ENCODE measurements around the gene POLDIP2. TPM values are rescaled to one million over a fixed set of nuclear protein-coding genes. Genes with fewer than 3 reads are reported as not detected.

Gene POLDIP2
- total RNA-seq (2016; rRNA removed; fragmentation: Illumina TruSeq; extraction: Trizol) (114 and 127 TPM in 2 replicates), polyA plus RNA-seq (2011; rRNA removed) (85.9 and 86.0 TPM in 2 replicates), polyA minus RNA-seq (2011; rRNA and poly(A)+ RNA removed; ENCODE audit: low replicate concordance) (108 and 190 TPM in 2 replicates), Bru-seq, nascent RNA (percentile 78 among the genes with signal in this experiment), BruChase-seq, experiment 1, labeled RNA remaining after a 6-hour chase (percentile 89 among the genes with signal in this experiment), BruChase-seq, experiment 2, labeled RNA remaining after a 2-hour chase (percentile 83 among the genes with signal in this experiment)
- 63.3 and 67.3 TPM in 2 replicates for total RNA-seq (2016; cell fraction: cytosol; rRNA removed; fragmentation: Illumina TruSeq; extraction: Trizol; ENCODE audit: low read depth)
- 112 and 115 TPM in 2 replicates for total RNA-seq (2016; cell fraction: insoluble cytoplasmic fraction; rRNA removed; fragmentation: Illumina TruSeq; extraction: Trizol)
- 118 and 133 TPM in 2 replicates for total RNA-seq (2016; cell fraction: membrane; rRNA removed; fragmentation: Illumina TruSeq; extraction: Trizol)
- 47.1 and 53.4 TPM in 2 replicates for total RNA-seq (2016; cell fraction: nucleus; rRNA removed; fragmentation: Illumina TruSeq; extraction: Trizol)
- polyA plus RNA-seq (2011; cell fraction: cytosol; rRNA removed) = 82.5 and 91.5 TPM in 2 replicates
- 40.8 and 49.4 TPM in 2 replicates for polyA plus RNA-seq (2011; cell fraction: nucleus; rRNA removed)
- polyA plus RNA-seq (2012) = 60.2 and 73.0 TPM in 2 replicates
- polyA plus RNA-seq (2016; cell fraction: cytosol; fragmentation: Illumina TruSeq; extraction: Trizol; ENCODE audit: low read depth) = 78.3 and 93.1 TPM in 2 replicates
- polyA plus RNA-seq (2016; cell fraction: insoluble cytoplasmic fraction; fragmentation: Illumina TruSeq; extraction: Trizol; ENCODE audit: low read depth) = 128 and 147 TPM in 2 replicates
- polyA plus RNA-seq (2016; cell fraction: membrane; fragmentation: Illumina TruSeq; extraction: Trizol; ENCODE audit: low read depth) = 120 and 126 TPM in 2 replicates
- 79.9 and 84.9 TPM in 2 replicates for polyA plus RNA-seq (2016; cell fraction: nucleus; fragmentation: Illumina TruSeq; extraction: Trizol; ENCODE audit: insufficient read depth, low read depth)
- 42.1 and 47.7 TPM in 2 replicates for polyA minus RNA-seq (2011; cell fraction: cytosol; rRNA and poly(A)+ RNA removed)
- 22.0 and 26.2 TPM in 2 replicates for polyA minus RNA-seq (2011; cell fraction: nucleus; rRNA and poly(A)+ RNA removed)
- long read RNA-seq, experiment 1, transcript POLDIP2-201 (11 exons, 2,121 nt) = major isoform, 182 of 215 reads
- long read RNA-seq, experiment 1, partial matches to known transcripts = 16 of 215 reads
- long read RNA-seq, experiment 1, other reads (novel, unspliced or antisense) = 17 of 215 reads
- long read RNA-seq, experiment 2, transcript POLDIP2-201 (11 exons, 2,121 nt) = major isoform, 133 of 258 reads
- long read RNA-seq, experiment 2, partial matches to known transcripts = 18 of 258 reads
- long read RNA-seq, experiment 2, other reads (novel, unspliced or antisense) = 107 of 258 reads

- no peak within 1 kb of the TSS for H2AFZ ChIP-seq (ENCODE audit: low read length)
- 0% methylated on average over 13 of the region's 80 CpGs for WGBS (ENCODE audit: low lambda C conversion rate)
- H3K9me3 ChIP-seq (ENCODE audit: low read length) = no peaks in the 10 kb centered on the region
- intact Hi-C loops (cut with micrococcal nuclease; ENCODE audit: unreplicated experiment) = no loop called here
- peak within 1 kb of the TSS; percentile 78 for H3K27ac ChIP-seq (ENCODE audit: extremely low read length, insufficient read depth, low read length)
- DNase-seq (ENCODE audit: low spot score) (peak; percentile 87), FAIRE-seq (peak; percentile 51), ATAC-seq (peak; percentile 99)
- peak within 1 kb of the TSS; percentile 93 to 98 (median 97) for H3K4me3 ChIP-seq (replicated peaks in 1 of 3; ENCODE audit: insufficient read depth in 1 of 3, low read depth in 2 of 3, low read length in 3 of 3)
- H3K27me3 ChIP-seq (ENCODE audit: control insufficient read depth in 1 of 2, insufficient read depth in 2 of 2, low read length in 2 of 2) = no peaks in the 10 kb centered on the region; a peak in 1 of 5 replicates
- H4K20me1 ChIP-seq (ENCODE audit: insufficient read depth, low read length) = no peaks in the 10 kb centered on the region
- peaks cover 38% of the 10 kb centered on the region for H3K79me2 ChIP-seq (ENCODE audit: insufficient read depth, low read length)
- ChIA-PET CTCF (ENCODE audit: low intra/inter-chr PET ratio, low total read pairs) (no interaction called here), POLR2A (interaction anchor here (0.6 to 5.2 kb wide), 19 partner anchors 10 to 316 kb away, joined by 3 to 183 read pairs (median 6); partner anchors contain the start of genes IFT20, SARM1, SEBOX and SLC46A1)
- no TSS peak for BruUV-seq (replicated peaks)
- H3K4me2 ChIP-seq (ENCODE audit: low read depth, low read length) = peak within 1 kb of the TSS; percentile 94
- H3K36me3 ChIP-seq (replicated peaks in 1 of 2; ENCODE audit: control insufficient read depth in 1 of 2, insufficient read depth in 2 of 2, low read length in 2 of 2) = peaks cover 23 to 48% of the 10 kb centered on the region in 2 experiments
- peaks cover 36% of the 10 kb centered on the region for H3K4me1 ChIP-seq (ENCODE audit: insufficient read depth, low read length)
- in situ Hi-C loops (cut with HindIII; ENCODE audit: extremely low pct_ligation_motif_present, low pct_unique_long_range_greater_than_20kb) = no loop called here
- H3K9ac ChIP-seq (ENCODE audit: insufficient read depth, low read depth, low read length) = peak within 1 kb of the TSS; percentile 96
- TF ChIP-seq ZBTB14 (CRISPR knock-in tag; IDR thresholded peaks at IDR 0.05) (no peak), MIXL1 (CRISPR knock-in tag; IDR thresholded peaks at IDR 0.05) (peak; percentile 76), TBL1XR1 (IDR thresholded peaks at IDR 0.05; ENCODE audit: borderline replicate concordance, low read length, partially characterized antibody) (peak; percentile 7), PREB (CRISPR knock-in tag; IDR thresholded peaks at IDR 0.05) (no peak), KIAA2018 (CRISPR knock-in tag; IDR thresholded peaks at IDR 0.05; ENCODE audit: borderline replicate concordance) (no peak)
Measured at GRCh38 chr17:28357061-28357900, at the start of gene POLDIP2. POLDIP2 (minus strand) TSS chr17:28357527; CDS start chr17:28357448, 79 bp downstream.
